B cell (primary cell): ENCODE results near the gene C5. TPM values are rescaled to one million over a fixed set of nuclear protein-coding genes. Genes with fewer than 3 reads are reported as not detected.

Experiments
- ATAC-seq: fragments of 200-7000 bp; cut with Tn5 transposase; one replicate; pipeline ENCODE4 v1.10.0; 2021; ENCODE audit warnings: low read depth, mild to moderate bottlenecking, moderate number of reproducible peaks, moderate library complexity
- CTCF ChIA-PET: fragments of 350-600 bp; sonication (Branson Sonifier 250); formaldehyde crosslinking; loops from one replicate; lab custom pipeline; 2021; ENCODE audit warnings: antibody characterized with exemption, inconsistent platforms; lab: Charles Lee
- POLR2A ChIA-PET: fragments of 350-600 bp; sonication (Branson Sonifier 250); formaldehyde crosslinking; loops from one replicate; lab custom pipeline; 2021; ENCODE audit warnings: antibody characterized with exemption; lab: Charles Lee
- DNase-seq: peaks from one replicate; pipeline ENCODE4 v3.0.0; 2013
- H2AFZ ChIP-seq: 2 replicates; pipeline ENCODE4 v1.6.1; 2012; ENCODE audit warnings: mild to moderate bottlenecking, low read depth, low read length; ENCODE audit not compliant: insufficient read depth, poor library complexity, severe bottlenecking
- H3K27ac ChIP-seq, 2 donors: 1 replicate in 1 of 2; 2 replicates in 1 of 2; pipeline ENCODE4 v1.5.1; 2012 to 2013; ENCODE audit warnings: low read length in 2 of 2, mild to moderate bottlenecking in 2 of 2, moderate library complexity in 1 of 2
- H3K27me3 ChIP-seq, 4 experiments: fragments of 200-600 bp in 1 of 4; sonication (generic) in 1 of 4; replicated peaks in 1 of 4; 1 replicate in 2 of 4; 2 replicates in 2 of 4; pipeline versions ENCODE4 v1.6.1 to v1.7.0; 2013 to 2016; ENCODE audit warnings: low read length in 3 of 4, mild to moderate bottlenecking in 2 of 4, mixed read lengths in 1 of 4, moderate library complexity in 1 of 4; ENCODE audit not compliant: insufficient read depth in 4 of 4, control insufficient read depth in 3 of 4; ENCODE audit errors: control extremely low read depth in 1 of 4
- H3K36me3 ChIP-seq, 2 experiments: replicated peaks in 1 of 2; 1 replicate in 1 of 2; 2 replicates in 1 of 2; pipeline versions ENCODE4 v1.6.1 to v1.7.1; 2013; ENCODE audit warnings: low read length in 1 of 2; ENCODE audit not compliant: insufficient read depth in 2 of 2, control insufficient read depth in 1 of 2; ENCODE audit errors: control extremely low read depth in 1 of 2, extremely low read depth in 1 of 2
- H3K4me1 ChIP-seq, 2 donors: fragments of 200-600 bp in 1 of 2; sonication (generic) in 1 of 2; 1 replicate in 1 of 2; 2 replicates in 1 of 2; pipeline versions ENCODE4 v1.5.1 to v1.6.1; 2013 to 2017; ENCODE audit warnings: low read length in 2 of 2; ENCODE audit not compliant: control insufficient read depth in 2 of 2, insufficient read depth in 2 of 2
- H3K4me2 ChIP-seq: replicated peaks from 2 replicates; pipeline ENCODE3; 2012; ENCODE audit warnings: mild to moderate bottlenecking, low read depth, low read length; ENCODE audit not compliant: poor library complexity, severe bottlenecking
- H3K4me3 ChIP-seq, 5 experiments: fragments of 200-600 bp in 1 of 5; sonication (generic) in 1 of 5; 1 replicate in 3 of 5; 2 replicates in 2 of 5; pipeline versions ENCODE4 v1.5.1 to v1.7.0; 2011 to 2016; ENCODE audit warnings: low read length in 4 of 5, mild to moderate bottlenecking in 4 of 5, low read depth in 2 of 5, control low read depth in 1 of 5, moderate library complexity in 1 of 5; ENCODE audit not compliant: insufficient read depth in 1 of 5; ENCODE audit errors: control extremely low read depth in 1 of 5, extremely low read depth in 1 of 5
- H3K79me2 ChIP-seq: fragments of 200-600 bp; sonication (generic); one replicate; pipeline ENCODE4 v1.6.0; 2016; ENCODE audit warnings: low read length; ENCODE audit not compliant: control insufficient read depth, insufficient read depth
- H3K9ac ChIP-seq: fragments of 200-600 bp; sonication (generic); 2 replicates; pipeline ENCODE4 v1.6.1; 2017; ENCODE audit warnings: mild to moderate bottlenecking, low read length, moderate library complexity
- H3K9me3 ChIP-seq, 3 donors: one replicate each; pipeline versions ENCODE4 v1.6.1 to v1.7.1; 2013; ENCODE audit warnings: low read length in 2 of 3; ENCODE audit not compliant: control insufficient read depth in 2 of 3, insufficient read depth in 1 of 3; ENCODE audit errors: control extremely low read depth in 1 of 3
- H4K20me1 ChIP-seq: 2 replicates; pipeline ENCODE4 v1.6.0; 2012; ENCODE audit warnings: mild to moderate bottlenecking, low read length; ENCODE audit not compliant: insufficient read depth, control insufficient read depth, poor library complexity, severe bottlenecking
- H3K27ac Mint-ChIP-seq: one replicate; pipeline ENCODE4 v1.8.0; 2021; ENCODE audit warnings: mixed read lengths
- H3K27me3 Mint-ChIP-seq: one replicate; pipeline ENCODE4 v1.8.0; 2021; ENCODE audit warnings: mixed read lengths
- H3K4me1 Mint-ChIP-seq: one replicate; pipeline ENCODE4 v1.8.0; 2021; ENCODE audit warnings: mixed read lengths
- H3K4me3 Mint-ChIP-seq: one replicate; pipeline ENCODE4 v1.8.0; 2021; ENCODE audit warnings: mixed read lengths
- H3K9me3 Mint-ChIP-seq: one replicate; pipeline ENCODE4 v1.8.0; 2022; ENCODE audit warnings: mixed read lengths; ENCODE audit not compliant: insufficient read depth
- EZH2 ChIP-seq: IDR thresholded peaks from 2 replicates; pipeline ENCODE4 v1.6.1; 2012; ENCODE audit warnings: borderline replicate concordance, low read depth, mild to moderate bottlenecking, moderate library complexity, low read length; ENCODE audit not compliant: insufficient read depth, poor library complexity, severe bottlenecking
- WGBS: methylation state at CpG from one replicate; pipeline ENCODE4 v1.1.5; 2013; ENCODE audit warnings: missing lambda C conversion rate; ENCODE audit not compliant: insufficient coverage; 5-methylcytosine and 5-hydroxymethylcytosine counted together
- intact Hi-C: fragments of 100-400 bp; cut with micrococcal nuclease; formaldehyde crosslinking; loops from one replicate; pipeline ENCODE4 v1.10.0; 2022
- polyA plus RNA-seq: library from polyadenylated mRNA; depleted of rRNA; stranded (reverse); fragments of >200 nt; gene quantifications from 2 replicates; pipeline ENCODE4 v1.2.3, GENCODE V29; 2012
- total RNA-seq, 2 donors: library from RNA; stranded (reverse); fragments of 120-200 nt in 1 of 2; gene quantifications; 1 replicate in 1 of 2; 2 replicates in 1 of 2; pipeline versions ENCODE4 v1.2.3 to v1.2.4, GENCODE V29; 2013 to 2022
- TF ChIP-seq, protein P1 (sequence below): fragments of 200-600 bp; IDR thresholded peaks from one replicate; pipeline ENCODE4 v1.8.0; 2022; ENCODE audit warnings: antibody characterized with exemption, mild to moderate bottlenecking

C5 gene
- total and polyA plus RNA-seq, 2 donors (not counting 1 experiment from before 2014, with no cell fraction given): 2.7 to 10.4 TPM

DNA sequence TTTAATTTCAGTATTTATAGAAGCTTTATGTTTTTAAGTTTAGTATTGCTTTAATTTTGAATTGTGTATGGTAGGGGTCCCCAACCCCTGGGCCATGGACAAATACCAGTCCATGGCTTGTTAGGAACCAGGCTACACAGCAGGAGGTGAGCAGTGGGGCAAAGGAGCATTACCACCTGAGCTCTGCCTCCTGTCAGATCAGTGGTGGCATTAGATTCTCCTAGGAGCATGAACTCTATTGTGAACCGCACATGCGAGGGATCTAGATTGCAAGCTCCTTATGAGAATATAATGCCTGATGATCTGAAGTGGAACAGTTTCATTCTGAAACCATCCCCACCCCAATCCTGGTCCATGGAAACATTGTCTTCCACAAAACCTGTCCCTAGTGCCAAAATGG lies 1.9 kb downstream of the C5 start:
- intact Hi-C loops: no loop called here
- Histone ChIP-seq H3K27me3 (no peaks in the 10 kb centered on the region), H2AFZ (no peak overlapping the region), H3K36me3 (no peaks in the 10 kb centered on the region), H3K27ac (no peak overlapping the region), H3K4me3 (no peak overlapping the region), H4K20me1 (no peaks in the 10 kb centered on the region), H3K9ac (no peak overlapping the region), H3K4me1 (no peaks in the 10 kb centered on the region), H3K4me2 (no peak overlapping the region), H3K9me3 (no peaks in the 10 kb centered on the region), H3K79me2 (no peaks in the 10 kb centered on the region)
- ChIA-PET POLR2A (interaction anchor here (0.6 kb wide), 1 partner anchor 95 kb away, joined by 3 read pairs; no protein-coding TSS in a partner anchor), CTCF (interaction anchor here (0.6 to 4.6 kb wide), 3 partner anchors 12 to 292 kb away, joined by 3 to 29 read pairs (median 5); no protein-coding TSS in a partner anchor)
- Mint-ChIP-seq H3K27ac (no peak overlapping the region), H3K4me1 (no peaks in the 10 kb centered on the region), H3K9me3 (no peaks in the 10 kb centered on the region), H3K4me3 (no peak overlapping the region), H3K27me3 (no peaks in the 10 kb centered on the region)
- no CpG with 5 or more reads among the region's 2 CpGs for WGBS
- DNase-seq: no peak
- no peak for ATAC-seq
- TF ChIP-seq EZH2: no peak
- TF ChIP-seq, protein P1, sequence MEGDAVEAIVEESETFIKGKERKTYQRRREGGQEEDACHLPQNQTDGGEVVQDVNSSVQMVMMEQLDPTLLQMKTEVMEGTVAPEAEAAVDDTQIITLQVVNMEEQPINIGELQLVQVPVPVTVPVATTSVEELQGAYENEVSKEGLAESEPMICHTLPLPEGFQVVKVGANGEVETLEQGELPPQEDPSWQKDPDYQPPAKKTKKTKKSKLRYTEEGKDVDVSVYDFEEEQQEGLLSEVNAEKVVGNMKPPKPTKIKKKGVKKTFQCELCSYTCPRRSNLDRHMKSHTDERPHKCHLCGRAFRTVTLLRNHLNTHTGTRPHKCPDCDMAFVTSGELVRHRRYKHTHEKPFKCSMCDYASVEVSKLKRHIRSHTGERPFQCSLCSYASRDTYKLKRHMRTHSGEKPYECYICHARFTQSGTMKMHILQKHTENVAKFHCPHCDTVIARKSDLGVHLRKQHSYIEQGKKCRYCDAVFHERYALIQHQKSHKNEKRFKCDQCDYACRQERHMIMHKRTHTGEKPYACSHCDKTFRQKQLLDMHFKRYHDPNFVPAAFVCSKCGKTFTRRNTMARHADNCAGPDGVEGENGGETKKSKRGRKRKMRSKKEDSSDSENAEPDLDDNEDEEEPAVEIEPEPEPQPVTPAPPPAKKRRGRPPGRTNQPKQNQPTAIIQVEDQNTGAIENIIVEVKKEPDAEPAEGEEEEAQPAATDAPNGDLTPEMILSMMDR: no peak

DNA sequence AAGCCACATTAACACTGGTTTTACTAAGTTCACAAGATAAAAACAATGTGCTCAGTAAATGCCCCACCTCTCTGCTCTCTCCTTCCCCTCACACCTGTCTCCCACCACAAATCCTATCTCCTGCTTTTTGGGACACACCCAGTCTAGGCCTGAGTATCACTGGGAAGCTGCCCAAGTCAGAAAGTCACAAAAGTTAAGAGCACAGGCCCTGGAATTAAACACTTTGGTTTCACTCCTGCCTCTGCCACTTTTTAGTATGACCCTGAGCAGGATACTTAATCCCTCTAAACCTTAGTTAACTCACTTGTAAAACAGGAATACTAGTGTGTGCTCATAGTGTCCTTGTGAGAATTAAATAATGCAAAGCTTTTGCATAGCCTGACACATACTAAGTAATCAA lies 11.3 kb downstream of the C5 start:
- no peak overlapping the region for H2AFZ ChIP-seq
- no peak overlapping the region for H3K27ac ChIP-seq
- no peak overlapping the region for H3K4me3 ChIP-seq
- H3K9me3 ChIP-seq: no peaks in the 10 kb centered on the region
- Mint-ChIP-seq H3K4me3 (no peak overlapping the region), H3K27me3 (no peaks in the 10 kb centered on the region), H3K27ac (no peak overlapping the region), H3K9me3 (no peaks in the 10 kb centered on the region), H3K4me1 (no peaks in the 10 kb centered on the region)
- POLR2A ChIA-PET: no interaction called here
- H3K36me3 ChIP-seq: no peaks in the 10 kb centered on the region
- ATAC-seq: no peak
- no peaks in the 10 kb centered on the region for H3K27me3 ChIP-seq
- H4K20me1 ChIP-seq: no peaks in the 10 kb centered on the region
- TF ChIP-seq, protein P1: no peak
- no peak for TF ChIP-seq EZH2
- intact Hi-C loops: no loop called here
- no peaks in the 10 kb centered on the region for H3K79me2 ChIP-seq
- CTCF ChIA-PET: interaction anchor here (1.0 kb wide), 1 partner anchor 21 kb away, joined by 3 read pairs; no protein-coding TSS in a partner anchor
- DNase-seq: no peak
- H3K4me1 ChIP-seq: no peaks in the 10 kb centered on the region
- H3K4me2 ChIP-seq: no peak overlapping the region
- H3K9ac ChIP-seq: no peak overlapping the region
